HL-60 (cell line): Measurements from ENCODE around the gene B3GALNT2.

Source experiments
- DNase-seq, 2 experiments: peaks; one replicate each; pipeline ENCODE4 v3.0.0-alpha.2; 2010 to 2020; ENCODE audit warnings: low read depth in 1 of 2, low spot score in 1 of 2
- H3K27ac ChIP-seq: fragments of 250-450 bp; sonication (Bioruptor Pico); replicated peaks from 2 replicates; pipeline ENCODE4 v1.5.1; 2020; ENCODE audit warnings: mild to moderate bottlenecking, moderate library complexity
- H3K27me3 ChIP-seq: fragments of 250-450 bp; sonication (Bioruptor Pico); 2 replicates; pipeline ENCODE4 v1.5.1; 2021; ENCODE audit warnings: mild to moderate bottlenecking, moderate library complexity; ENCODE audit not compliant: insufficient read depth, poor library complexity, severe bottlenecking
- H3K4me3 ChIP-seq: replicated peaks from 2 replicates; pipeline ENCODE4 v1.5.1; 2011; ENCODE audit warnings: mild to moderate bottlenecking, control low read depth, low read length; ENCODE audit not compliant: insufficient read depth
- GABPA ChIP-seq: IDR thresholded peaks from 2 replicates; pipeline ENCODE4 v1.6.1; 2012; ENCODE audit warnings: low read depth
- POLR2AphosphoS5 ChIP-seq: IDR thresholded peaks from 2 replicates; pipeline ENCODE4 v1.6.1; 2012; ENCODE audit warnings: low read depth
- SPI1 ChIP-seq: IDR thresholded peaks from 2 replicates; pipeline ENCODE4 v1.6.1; 2012; ENCODE audit warnings: low read depth, mild to moderate bottlenecking, borderline replicate concordance
- TF ChIP-seq, protein P1 (sequence below): IDR thresholded peaks from one replicate; pipeline ENCODE4 v1.5.1; 2011; ENCODE audit warnings: low read length, control low read depth, inconsistent platforms; ENCODE audit not compliant: insufficient read depth
- TF ChIP-seq, protein P2 (sequence below): IDR thresholded peaks from 2 replicates; pipeline ENCODE4 v1.6.1; 2012; ENCODE audit warnings: low read depth; ENCODE audit not compliant: insufficient replicate concordance

B3GALNT2 gene

GRCh38 chr1:235409042-235409820 is 95.0 kb downstream of the B3GALNT2 start:
- Histone ChIP-seq H3K27me3 (no peaks in the 10 kb centered on the region), H3K4me3 (no peak overlapping the region), H3K27ac (no peak overlapping the region)
- TF ChIP-seq GABPA (no peak), SPI1 (no peak), POLR2AphosphoS5 (no peak)
- TF ChIP-seq, protein P1, sequence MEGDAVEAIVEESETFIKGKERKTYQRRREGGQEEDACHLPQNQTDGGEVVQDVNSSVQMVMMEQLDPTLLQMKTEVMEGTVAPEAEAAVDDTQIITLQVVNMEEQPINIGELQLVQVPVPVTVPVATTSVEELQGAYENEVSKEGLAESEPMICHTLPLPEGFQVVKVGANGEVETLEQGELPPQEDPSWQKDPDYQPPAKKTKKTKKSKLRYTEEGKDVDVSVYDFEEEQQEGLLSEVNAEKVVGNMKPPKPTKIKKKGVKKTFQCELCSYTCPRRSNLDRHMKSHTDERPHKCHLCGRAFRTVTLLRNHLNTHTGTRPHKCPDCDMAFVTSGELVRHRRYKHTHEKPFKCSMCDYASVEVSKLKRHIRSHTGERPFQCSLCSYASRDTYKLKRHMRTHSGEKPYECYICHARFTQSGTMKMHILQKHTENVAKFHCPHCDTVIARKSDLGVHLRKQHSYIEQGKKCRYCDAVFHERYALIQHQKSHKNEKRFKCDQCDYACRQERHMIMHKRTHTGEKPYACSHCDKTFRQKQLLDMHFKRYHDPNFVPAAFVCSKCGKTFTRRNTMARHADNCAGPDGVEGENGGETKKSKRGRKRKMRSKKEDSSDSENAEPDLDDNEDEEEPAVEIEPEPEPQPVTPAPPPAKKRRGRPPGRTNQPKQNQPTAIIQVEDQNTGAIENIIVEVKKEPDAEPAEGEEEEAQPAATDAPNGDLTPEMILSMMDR = no peak
- TF ChIP-seq, protein P2, sequence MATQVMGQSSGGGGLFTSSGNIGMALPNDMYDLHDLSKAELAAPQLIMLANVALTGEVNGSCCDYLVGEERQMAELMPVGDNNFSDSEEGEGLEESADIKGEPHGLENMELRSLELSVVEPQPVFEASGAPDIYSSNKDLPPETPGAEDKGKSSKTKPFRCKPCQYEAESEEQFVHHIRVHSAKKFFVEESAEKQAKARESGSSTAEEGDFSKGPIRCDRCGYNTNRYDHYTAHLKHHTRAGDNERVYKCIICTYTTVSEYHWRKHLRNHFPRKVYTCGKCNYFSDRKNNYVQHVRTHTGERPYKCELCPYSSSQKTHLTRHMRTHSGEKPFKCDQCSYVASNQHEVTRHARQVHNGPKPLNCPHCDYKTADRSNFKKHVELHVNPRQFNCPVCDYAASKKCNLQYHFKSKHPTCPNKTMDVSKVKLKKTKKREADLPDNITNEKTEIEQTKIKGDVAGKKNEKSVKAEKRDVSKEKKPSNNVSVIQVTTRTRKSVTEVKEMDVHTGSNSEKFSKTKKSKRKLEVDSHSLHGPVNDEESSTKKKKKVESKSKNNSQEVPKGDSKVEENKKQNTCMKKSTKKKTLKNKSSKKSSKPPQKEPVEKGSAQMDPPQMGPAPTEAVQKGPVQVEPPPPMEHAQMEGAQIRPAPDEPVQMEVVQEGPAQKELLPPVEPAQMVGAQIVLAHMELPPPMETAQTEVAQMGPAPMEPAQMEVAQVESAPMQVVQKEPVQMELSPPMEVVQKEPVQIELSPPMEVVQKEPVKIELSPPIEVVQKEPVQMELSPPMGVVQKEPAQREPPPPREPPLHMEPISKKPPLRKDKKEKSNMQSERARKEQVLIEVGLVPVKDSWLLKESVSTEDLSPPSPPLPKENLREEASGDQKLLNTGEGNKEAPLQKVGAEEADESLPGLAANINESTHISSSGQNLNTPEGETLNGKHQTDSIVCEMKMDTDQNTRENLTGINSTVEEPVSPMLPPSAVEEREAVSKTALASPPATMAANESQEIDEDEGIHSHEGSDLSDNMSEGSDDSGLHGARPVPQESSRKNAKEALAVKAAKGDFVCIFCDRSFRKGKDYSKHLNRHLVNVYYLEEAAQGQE = no peak
- no peak for DNase-seq

DNA sequence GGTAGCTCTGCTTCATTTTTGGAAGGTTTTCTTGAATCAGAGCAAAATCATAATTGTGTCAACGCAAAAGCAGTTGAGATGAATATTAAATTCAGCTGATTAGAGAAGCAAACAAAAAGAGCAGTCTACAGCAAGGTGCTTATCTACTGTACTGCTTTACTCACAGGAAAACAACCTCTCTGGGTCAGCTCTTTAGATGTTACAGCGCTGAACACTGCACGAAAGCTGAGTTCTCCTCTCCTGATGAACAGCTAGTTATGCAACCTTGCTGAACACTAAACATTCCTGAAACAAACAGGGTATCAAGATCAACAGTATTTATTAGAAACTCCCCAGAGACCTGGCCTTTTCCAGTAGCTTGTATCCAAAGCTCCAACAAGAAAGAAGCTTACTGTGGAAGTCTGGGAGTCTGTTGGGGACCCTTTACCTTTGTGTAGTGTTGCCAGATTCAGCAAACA is 95.7 kb downstream of the B3GALNT2 start:
- Histone ChIP-seq H3K27ac (no peak overlapping the region), H3K4me3 (no peak overlapping the region), H3K27me3 (no peaks in the 10 kb centered on the region)
- no peak for DNase-seq
- TF ChIP-seq, protein P2 = no peak
- TF ChIP-seq POLR2AphosphoS5 (no peak), GABPA (no peak)
- TF ChIP-seq, protein P1 = no peak

DNA sequence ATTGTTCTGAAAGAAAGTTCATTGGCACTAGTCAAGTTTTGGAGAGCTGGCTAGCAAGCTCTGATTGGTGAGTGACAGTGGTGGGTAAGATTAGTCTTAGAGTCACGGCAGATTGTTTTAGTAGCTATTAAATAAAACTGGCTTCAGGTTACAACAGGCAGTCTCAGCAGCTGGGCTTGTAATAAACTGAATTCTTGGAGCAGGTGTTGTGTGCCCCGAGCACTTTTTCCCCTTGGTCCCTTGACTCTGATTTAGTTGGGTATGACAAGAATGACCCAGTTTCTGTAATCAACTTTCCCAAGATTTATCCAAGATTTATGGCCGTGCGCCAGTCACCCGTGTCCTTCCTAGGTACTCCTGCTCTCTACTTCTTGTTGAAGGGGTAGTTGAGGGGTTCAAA is 96.8 kb downstream of the B3GALNT2 start:
- H3K27ac ChIP-seq = no peak overlapping the region
- TF ChIP-seq, protein P1 = no peak
- no peak for TF ChIP-seq GABPA
- TF ChIP-seq POLR2AphosphoS5 = no peak
- TF ChIP-seq, protein P2 = no peak
- no peak for TF ChIP-seq SPI1
- H3K27me3 ChIP-seq = no peaks in the 10 kb centered on the region
- no peak overlapping the region for H3K4me3 ChIP-seq
- DNase-seq = no peak
